ENCODE measurements around the gene POLR2E. TPM values are rescaled to one million over a fixed set of nuclear protein-coding genes. Genes with fewer than 3 reads are reported as not detected.

Gene POLR2E
- total RNA-seq, 2 experiments from 2014 or later: 45.8 to 49.0 TPM

- peaks cover 18% of the 10 kb centered on the region for H3K36me3 Mint-ChIP-seq (ENCODE audit: low read depth)
- ATAC-seq (ENCODE audit: poor library complexity): no peak
- no peaks in the 10 kb centered on the region for H3K27me3 ChIP-seq (ENCODE audit: control insufficient read depth in 1 of 2, insufficient read depth in 2 of 2, low read length in 2 of 2)
- peak overlapping the region; percentile 76 for H3K4me3 ChIP-seq (ENCODE audit: low read length)
- ChIA-PET POLR2A (interaction anchor here (0.9 to 7.4 kb wide), 10 partner anchors 8 to 87 kb away, joined by 3 to 74 read pairs (median 6); partner anchors contain the start of gene ARHGAP45), CTCF (no interaction called here)
- TF ChIP-seq CTCF (IDR thresholded peaks at IDR 0.05): no peak
- H3K27me3 Mint-ChIP-seq: no peaks in the 10 kb centered on the region
- peak overlapping the region; percentile 69 to 96 for H3K27ac ChIP-seq (ENCODE audit: low read depth in 1 of 2, low read length in 2 of 2)
- H3K4me3 Mint-ChIP-seq: peak overlapping the region; percentile 71
- H3K4me1 Mint-ChIP-seq (ENCODE audit: low read depth): peaks cover 24% of the 10 kb centered on the region
- peak overlapping the region; percentile 47 for H3K27ac Mint-ChIP-seq
- peaks cover 50% of the 10 kb centered on the region for H3K4me1 ChIP-seq (ENCODE audit: insufficient read depth, low read length)
- peaks cover 0 to 4% of the 10 kb centered on the region in 2 experiments for H3K9me3 ChIP-seq (ENCODE audit: control insufficient read depth in 1 of 2, insufficient read depth in 1 of 2, low read length in 2 of 2)
- DNase-seq: peak in 2 of 14 experiments; percentile 31 to 61
- H3K9me3 Mint-ChIP-seq: no peaks in the 10 kb centered on the region
- intact Hi-C loops (cut with DNase I, micrococcal nuclease): loop anchor here in 1 of 2 experiments (10.0 kb wide), 1 partner anchor 310 kb away; the partner anchor contains the start of gene PTBP1
- peaks cover 35% of the 10 kb centered on the region for H3K36me3 ChIP-seq (ENCODE audit: insufficient read depth, low read length)
Observed at GRCh38 chr19:1105008-1105872, 10.1 kb upstream of the POLR2E start.

DNA sequence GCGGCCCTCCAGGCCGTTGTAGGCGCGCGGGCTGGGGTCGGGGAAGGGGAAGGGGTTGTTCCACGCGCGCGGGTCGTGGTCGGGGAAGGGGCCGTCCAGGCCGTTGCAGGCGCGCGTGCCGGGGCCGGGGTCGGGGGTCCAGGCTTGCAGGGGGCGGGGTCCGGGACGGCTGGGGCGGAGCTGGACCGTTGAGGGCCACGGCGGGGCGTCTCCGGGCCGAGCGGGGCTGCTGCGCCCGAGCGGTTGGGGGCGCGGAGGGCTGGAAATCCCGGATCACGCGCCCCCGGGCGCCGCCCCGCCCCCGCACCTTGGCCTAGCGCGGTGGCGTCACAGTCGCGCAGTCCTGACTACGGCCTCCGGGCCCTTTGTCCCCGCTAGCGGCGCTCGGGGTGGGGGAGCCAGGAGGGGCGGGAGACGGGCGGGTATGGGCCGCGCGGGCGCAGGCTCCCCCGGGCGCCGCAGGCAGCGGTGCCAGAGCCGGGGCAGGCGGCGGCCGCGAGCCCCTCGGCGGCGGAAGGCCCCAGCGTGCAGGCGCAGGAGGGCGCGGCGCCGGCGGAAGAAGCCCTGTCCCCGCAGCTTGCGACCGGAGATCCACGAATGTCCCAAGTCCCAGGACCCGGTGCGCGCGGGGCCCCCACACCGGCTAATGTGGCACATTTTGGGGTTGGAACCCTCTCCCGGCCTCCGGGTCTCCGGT is 9.3 kb upstream of the POLR2E start:
- H3K9me3 ChIP-seq (ENCODE audit: control insufficient read depth in 1 of 2, insufficient read depth in 1 of 2, low read length in 2 of 2): no peaks in the 10 kb centered on the region
- ATAC-seq (ENCODE audit: poor library complexity) (peak; percentile 28), DNase-seq (peak in 13 of 14 experiments; percentile 48 to 91 (median 61))
- H3K27ac ChIP-seq (ENCODE audit: low read depth in 1 of 2, low read length in 2 of 2): peak overlapping the region; percentile 69 to 96
- peak overlapping the region; percentile 76 for H3K4me3 ChIP-seq (ENCODE audit: low read length)
- peaks cover 56% of the 10 kb centered on the region for H3K4me1 ChIP-seq (ENCODE audit: insufficient read depth, low read length)
- TF ChIP-seq CTCF (IDR thresholded peaks at IDR 0.05): no peak
- Mint-ChIP-seq H3K4me1 (ENCODE audit: low read depth) (peaks cover 29% of the 10 kb centered on the region), H3K9me3 (no peaks in the 10 kb centered on the region), H3K36me3 (ENCODE audit: low read depth) (peaks cover 18% of the 10 kb centered on the region), H3K4me3 (peak overlapping the region; percentile 71), H3K27me3 (no peaks in the 10 kb centered on the region), H3K27ac (peak overlapping the region; percentile 47)
- intact Hi-C loops (cut with DNase I, micrococcal nuclease): loop anchor here (5.0 to 10.0 kb wide), 2 partner anchors 37 to 310 kb away; partner anchors contain the start of genes ARHGAP45 (in 2 of the 2) and PTBP1 (in 1 of the 2)
- no peaks in the 10 kb centered on the region for H3K27me3 ChIP-seq (ENCODE audit: control insufficient read depth in 1 of 2, insufficient read depth in 2 of 2, low read length in 2 of 2)
- ChIA-PET CTCF (interaction anchor here (0.8 kb wide), 1 partner anchor 90 kb away, joined by 3 read pairs; no protein-coding TSS in a partner anchor), POLR2A (interaction anchor here (0.7 to 7.4 kb wide), 17 partner anchors 9 to 308 kb away, joined by 3 to 74 read pairs (median 4); partner anchors contain the start of genes ARHGAP45, CIRBP, PTBP1 and SBNO2)
- peaks cover 28% of the 10 kb centered on the region for H3K36me3 ChIP-seq (ENCODE audit: insufficient read depth, low read length)

GRCh38 chr19:1103708-1104310 is 8.6 kb upstream of the POLR2E start, which contains the start of gene GPX4:
Gene GPX4 (plus strand): TSS chr19:1103994. CDS start chr19:1104044, 50 bp downstream.
- Histone ChIP-seq H3K4me1 (ENCODE audit: insufficient read depth, low read length) (peaks cover 62% of the 10 kb centered on the region), H3K27me3 (ENCODE audit: control insufficient read depth in 1 of 2, insufficient read depth in 2 of 2, low read length in 2 of 2) (no peaks in the 10 kb centered on the region), H3K9me3 (ENCODE audit: control insufficient read depth in 1 of 2, insufficient read depth in 1 of 2, low read length in 2 of 2) (no peaks in the 10 kb centered on the region), H3K36me3 (ENCODE audit: insufficient read depth, low read length) (peaks cover 23% of the 10 kb centered on the region), H3K27ac (ENCODE audit: low read depth in 1 of 2, low read length in 2 of 2) (peak within 1 kb of the TSS; percentile 69 to 96), H3K4me3 (ENCODE audit: low read length) (peak within 1 kb of the TSS; percentile 76)
- no peaks in the 10 kb centered on the region for H3K9me3 Mint-ChIP-seq
- peaks cover 31% of the 10 kb centered on the region for H3K4me1 Mint-ChIP-seq (ENCODE audit: low read depth)
- CTCF ChIA-PET: interaction anchor here (0.8 to 2.4 kb wide), 4 partner anchors 10 to 91 kb away, joined by 3 to 10 read pairs (median 6); no protein-coding TSS in a partner anchor
- POLR2A ChIA-PET: interaction anchor here (0.7 to 7.4 kb wide), 14 partner anchors 10 to 307 kb away, joined by 3 to 74 read pairs (median 5); partner anchors contain the start of genes ARHGAP45, CIRBP, PTBP1 and SBNO2
- H3K4me3 Mint-ChIP-seq: peak within 1 kb of the TSS; percentile 89
- intact Hi-C loops (cut with DNase I, micrococcal nuclease): loop anchor here (1.0 to 10.0 kb wide), 3 partner anchors 9 to 309 kb away; partner anchors contain the start of genes ARHGAP45 (in 2 of the 2), POLR2E (in 1 of the 2) and PTBP1 (in 1 of the 2)
- H3K27me3 Mint-ChIP-seq: no peaks in the 10 kb centered on the region
- TF ChIP-seq CTCF (IDR thresholded peaks at IDR 0.05): no peak
- ATAC-seq (ENCODE audit: poor library complexity) (peak; percentile 89), DNase-seq (peak; percentile 97 to 100 (median 98))
- peak within 1 kb of the TSS; percentile 95 for H3K27ac Mint-ChIP-seq
- H3K36me3 Mint-ChIP-seq (ENCODE audit: low read depth): peaks cover 18% of the 10 kb centered on the region

All from CD4-positive, alpha-beta T cell (primary cell).